Activated gamma-delta T cell treated with Interleukin-2 at 50 U/mL for 16 hours (primary cell): Measurements from ENCODE around the gene NEURL1.

Experiments
- DNase-seq: peaks from one replicate; pipeline ENCODE4 v3.0.0-alpha.2; 2020

Gene NEURL1

GRCh38 chr10:103612462-103613365 is 119.2 kb downstream of the NEURL1 start:
- no peak for DNase-seq

GRCh38 chr10:103613616-103614015 is 120.1 kb downstream of the NEURL1 start:
- DNase-seq: no peak

- no peak for DNase-seq
Observed at GRCh38 chr10:103614306-103615158, 121.0 kb downstream of the NEURL1 start.

DNA sequence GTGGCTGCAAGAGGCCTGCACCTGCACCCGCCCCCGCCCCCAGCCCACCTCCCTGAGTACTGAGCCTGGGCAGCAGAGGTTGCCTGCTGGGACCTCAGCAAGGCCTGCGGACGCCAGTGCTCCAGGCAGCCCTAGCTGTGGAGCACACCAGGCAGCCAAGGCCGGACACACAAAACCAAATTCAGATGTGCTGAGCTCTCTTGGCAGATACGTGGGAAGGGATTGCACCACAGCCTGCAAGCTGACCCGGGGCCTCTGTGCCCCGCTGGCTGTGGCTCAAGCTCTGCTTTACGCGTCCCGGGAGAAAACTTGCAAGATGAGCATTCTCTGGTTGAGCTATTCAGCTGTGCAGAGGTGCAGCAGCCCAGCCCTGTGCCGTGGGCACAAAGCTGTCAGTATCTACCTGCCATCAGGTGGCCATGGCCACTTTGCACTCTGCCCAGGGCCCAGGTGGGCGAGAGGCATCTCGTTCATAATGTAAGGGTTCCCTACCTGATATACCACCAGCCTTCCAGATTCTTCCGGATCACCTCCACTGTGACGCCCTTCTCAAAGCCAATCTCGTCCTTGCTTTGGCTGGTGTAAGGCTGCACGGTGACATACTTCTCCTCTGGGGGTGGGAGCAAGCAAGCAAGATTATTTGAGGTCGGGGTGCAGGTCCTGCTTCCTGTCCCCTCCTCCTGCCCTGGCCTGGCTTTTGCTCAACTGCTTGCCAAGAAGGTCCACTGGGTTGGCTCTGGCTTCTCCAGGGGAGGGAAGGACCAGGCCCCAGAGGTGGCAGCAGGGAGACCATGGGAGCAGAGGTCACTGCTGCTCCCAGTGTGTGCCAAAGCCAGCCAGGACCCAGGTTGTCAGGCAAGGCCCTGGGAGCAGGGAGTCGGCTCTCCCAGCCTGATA is 123.4 kb downstream of the NEURL1 start:
- no peak for DNase-seq

GRCh38 chr10:103617602-103618385 is 124.3 kb downstream of the NEURL1 start:
- no peak for DNase-seq

DNA sequence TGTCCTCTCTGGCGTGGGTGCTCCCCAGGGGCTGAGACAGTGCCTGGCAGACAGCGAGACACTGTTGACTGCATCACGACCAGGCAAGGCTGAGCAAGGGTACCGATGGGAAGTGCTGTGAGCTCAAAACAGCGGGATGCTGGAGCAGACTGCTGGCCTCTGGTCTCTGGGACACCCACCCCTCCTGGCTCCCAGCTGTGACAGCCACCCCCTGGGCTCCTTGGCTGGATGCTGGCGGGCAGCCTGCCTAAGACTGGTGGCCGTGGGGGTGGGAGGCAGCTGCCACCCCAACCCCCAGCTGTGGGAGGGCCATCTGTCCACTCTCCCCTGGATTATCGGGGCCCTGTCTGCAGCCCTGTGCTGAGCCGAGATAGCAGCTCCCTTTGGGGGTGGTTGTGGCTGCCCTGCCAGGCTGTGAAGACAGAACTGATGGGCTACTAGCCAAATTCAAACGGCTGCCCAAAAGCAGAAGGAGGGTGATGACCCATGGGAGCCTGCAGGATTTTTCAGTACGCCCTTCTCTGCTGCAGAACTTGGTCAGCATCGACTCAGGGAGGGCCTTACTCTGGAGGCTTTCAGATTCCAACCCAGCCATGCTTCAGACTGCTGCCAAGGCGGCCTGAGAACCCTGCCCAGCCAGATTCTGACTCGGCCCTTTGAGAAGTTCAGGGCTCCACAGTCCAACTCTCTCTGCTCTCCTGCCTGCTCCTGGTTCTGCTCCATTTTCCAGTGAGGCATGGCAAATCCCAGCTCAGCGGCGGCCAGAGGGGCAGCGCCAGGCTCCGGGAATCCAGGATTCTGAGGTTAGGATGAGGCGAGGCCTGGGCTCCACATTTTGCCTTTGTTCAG is 125.3 kb downstream of the NEURL1 start:
- no peak for DNase-seq

GRCh38 chr10:103619424-103620351 is 126.2 kb downstream of the NEURL1 start:
- DNase-seq: no peak

GRCh38 chr10:103620352-103620740 is 126.8 kb downstream of the NEURL1 start:
- DNase-seq: no peak

DNA sequence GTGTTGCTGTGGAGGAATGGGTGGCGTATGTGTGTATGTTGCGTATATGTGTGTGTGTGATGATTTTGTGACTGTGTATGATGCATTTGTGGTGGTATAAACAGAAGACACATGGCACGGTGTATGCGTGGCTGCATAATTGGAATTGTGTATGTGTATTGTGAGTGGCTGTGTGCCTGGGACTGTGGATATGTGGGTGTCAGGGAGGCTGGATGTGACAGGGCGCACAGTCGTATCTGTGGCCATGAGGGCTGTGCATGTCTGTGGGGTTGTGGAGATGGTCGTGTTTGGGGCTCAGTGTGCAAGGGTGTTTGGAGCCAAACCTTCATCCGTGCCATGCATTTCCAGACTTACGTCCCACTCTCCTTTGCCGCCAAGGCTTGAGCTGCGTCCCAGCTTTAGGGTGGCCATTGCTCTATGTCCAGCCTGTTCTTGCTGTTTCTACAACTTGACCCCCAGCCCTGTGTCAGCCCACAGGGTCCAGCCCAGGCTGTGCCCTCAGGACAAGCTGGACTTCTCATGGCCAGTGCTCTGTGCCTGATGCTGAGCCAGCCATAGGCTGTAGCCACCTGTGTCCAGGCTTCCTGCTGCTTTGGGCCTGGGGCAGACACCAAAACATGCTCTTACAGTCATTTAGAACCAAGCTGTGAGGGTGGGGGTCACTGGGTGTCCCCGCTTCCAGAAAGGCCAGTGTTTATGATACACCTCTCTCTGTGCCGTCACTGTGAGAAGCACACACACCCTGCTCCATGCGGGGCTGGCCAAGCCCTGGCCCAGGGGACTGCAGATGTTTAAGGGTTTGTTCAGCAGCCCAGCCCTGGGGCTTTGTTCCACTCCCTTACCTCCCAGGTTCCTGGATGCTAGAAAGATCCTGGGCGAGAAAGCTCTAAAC is 127.6 kb downstream of the NEURL1 start:
- no peak for DNase-seq

GRCh38 chr10:103621783-103622125 is 128.2 kb downstream of the NEURL1 start:
- DNase-seq: no peak

- no peak for DNase-seq
Observed at GRCh38 chr10:103622286-103622685, 128.8 kb downstream of the NEURL1 start.

DNA sequence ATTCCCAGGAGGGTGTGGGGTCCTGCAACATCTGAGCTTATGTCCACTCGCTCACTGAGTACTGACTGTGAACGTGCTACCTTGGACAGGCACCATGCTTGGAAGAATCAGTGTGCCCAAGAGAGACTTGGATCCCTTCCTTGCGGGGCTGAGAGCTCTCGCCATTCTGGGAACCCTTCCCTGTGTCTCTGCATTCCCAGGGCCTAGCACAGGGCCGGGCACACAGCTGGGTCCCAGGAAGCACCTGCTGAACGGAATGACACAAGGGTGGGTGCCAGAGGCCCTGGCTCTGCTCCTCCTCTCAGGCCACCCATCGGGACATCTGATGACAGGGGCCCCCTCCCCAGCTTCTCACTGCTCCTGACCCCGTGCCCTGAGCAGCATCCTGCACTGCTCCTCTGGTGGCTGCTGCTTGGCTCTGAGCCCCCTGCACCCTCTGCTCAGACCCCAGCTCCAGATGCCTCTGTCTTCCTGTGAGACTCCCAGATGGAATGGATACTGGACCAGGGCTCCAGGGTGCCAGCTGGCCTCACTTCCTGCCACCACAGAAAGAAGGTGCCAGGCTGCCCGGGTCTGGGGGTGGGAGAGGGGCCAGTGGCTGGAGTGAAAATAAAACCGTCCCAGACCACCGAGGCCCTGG is 129.6 kb downstream of the NEURL1 start:
- no peak for DNase-seq

DNA sequence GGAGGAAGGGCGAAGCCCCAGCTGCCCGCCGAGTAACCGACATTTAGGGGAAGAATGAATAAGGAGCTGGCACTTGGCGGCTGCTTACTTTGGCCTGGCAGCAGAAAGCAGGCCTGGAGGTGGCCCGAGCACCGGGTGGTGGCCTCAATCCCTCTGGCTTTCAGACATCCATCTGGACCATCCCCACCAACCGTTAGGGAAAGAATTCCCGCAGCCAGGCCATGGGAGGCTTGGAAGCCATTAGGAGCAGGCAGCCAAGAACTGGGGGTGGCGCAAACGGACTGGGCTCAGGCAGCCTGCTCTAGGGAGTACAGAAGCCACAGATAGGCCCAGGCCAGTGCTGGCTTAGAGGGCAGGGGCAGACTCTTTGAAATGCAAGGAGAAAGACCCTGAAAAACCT is 132.7 kb downstream of the NEURL1 start:
- no peak for DNase-seq

- DNase-seq: no peak
Observed at GRCh38 chr10:103627111-103627892, 133.8 kb downstream of the NEURL1 start.

DNA sequence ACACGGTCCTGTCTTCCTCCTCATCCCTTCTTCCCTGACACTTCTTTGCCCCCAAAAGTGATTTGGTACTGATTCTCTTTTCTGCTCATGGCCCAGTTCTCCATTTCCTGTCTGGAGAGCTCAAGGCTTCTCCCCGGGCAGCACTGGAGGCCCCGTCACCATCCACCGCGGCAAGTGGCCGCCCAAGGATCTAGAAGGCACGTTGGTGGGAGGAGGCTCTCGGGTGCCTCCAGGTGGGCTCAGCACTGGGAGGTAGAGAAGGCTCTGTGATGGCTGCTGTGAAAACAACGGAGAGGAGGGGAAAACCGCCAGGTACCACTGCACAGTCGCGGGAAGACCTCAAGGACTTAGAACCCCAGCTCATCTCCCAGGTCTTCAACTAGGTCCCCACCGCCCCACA is 134.4 kb downstream of the NEURL1 start:
- no peak for DNase-seq

DNA sequence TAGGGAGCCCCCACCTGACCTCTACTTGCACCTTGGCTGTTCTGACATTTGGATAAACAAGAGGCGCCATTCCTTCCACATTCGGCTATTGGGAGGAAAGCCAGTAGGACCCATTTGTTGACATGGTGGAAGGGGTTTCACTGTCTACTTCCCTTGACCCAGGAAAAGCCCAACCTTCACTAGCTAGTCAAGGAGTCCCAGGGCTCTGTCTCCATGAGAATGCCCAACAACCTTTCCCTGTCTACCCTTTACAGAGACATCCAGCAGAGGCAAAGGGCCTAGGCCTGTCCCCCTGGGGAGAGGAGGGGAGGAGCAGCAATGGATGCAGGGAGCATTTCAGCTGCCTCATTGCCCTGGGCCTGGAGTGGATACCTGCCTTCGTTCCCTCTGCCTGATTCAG is 136.1 kb downstream of the NEURL1 start:
- no peak for DNase-seq

- DNase-seq: no peak
Observed at GRCh38 chr10:103630156-103630555, 136.7 kb downstream of the NEURL1 start.

- no peak for DNase-seq
Observed at GRCh38 chr10:103632247-103632642, 138.7 kb downstream of the NEURL1 start.
